LNCAP (cell line): Measurements from ENCODE around the gene AK8.

Experiments used
- TF ChIP-seq, protein P1 (sequence below): fragments of 450-650 bp; IDR thresholded peaks from 2 replicates; pipeline ENCODE4 v1.5.1; 2017; ENCODE audit warnings: mild to moderate bottlenecking

Gene AK8

GRCh38 chr9:132726576-132727130 is 151.4 kb downstream of the AK8 start:
- TF ChIP-seq, protein P1, sequence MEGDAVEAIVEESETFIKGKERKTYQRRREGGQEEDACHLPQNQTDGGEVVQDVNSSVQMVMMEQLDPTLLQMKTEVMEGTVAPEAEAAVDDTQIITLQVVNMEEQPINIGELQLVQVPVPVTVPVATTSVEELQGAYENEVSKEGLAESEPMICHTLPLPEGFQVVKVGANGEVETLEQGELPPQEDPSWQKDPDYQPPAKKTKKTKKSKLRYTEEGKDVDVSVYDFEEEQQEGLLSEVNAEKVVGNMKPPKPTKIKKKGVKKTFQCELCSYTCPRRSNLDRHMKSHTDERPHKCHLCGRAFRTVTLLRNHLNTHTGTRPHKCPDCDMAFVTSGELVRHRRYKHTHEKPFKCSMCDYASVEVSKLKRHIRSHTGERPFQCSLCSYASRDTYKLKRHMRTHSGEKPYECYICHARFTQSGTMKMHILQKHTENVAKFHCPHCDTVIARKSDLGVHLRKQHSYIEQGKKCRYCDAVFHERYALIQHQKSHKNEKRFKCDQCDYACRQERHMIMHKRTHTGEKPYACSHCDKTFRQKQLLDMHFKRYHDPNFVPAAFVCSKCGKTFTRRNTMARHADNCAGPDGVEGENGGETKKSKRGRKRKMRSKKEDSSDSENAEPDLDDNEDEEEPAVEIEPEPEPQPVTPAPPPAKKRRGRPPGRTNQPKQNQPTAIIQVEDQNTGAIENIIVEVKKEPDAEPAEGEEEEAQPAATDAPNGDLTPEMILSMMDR = no peak

DNA sequence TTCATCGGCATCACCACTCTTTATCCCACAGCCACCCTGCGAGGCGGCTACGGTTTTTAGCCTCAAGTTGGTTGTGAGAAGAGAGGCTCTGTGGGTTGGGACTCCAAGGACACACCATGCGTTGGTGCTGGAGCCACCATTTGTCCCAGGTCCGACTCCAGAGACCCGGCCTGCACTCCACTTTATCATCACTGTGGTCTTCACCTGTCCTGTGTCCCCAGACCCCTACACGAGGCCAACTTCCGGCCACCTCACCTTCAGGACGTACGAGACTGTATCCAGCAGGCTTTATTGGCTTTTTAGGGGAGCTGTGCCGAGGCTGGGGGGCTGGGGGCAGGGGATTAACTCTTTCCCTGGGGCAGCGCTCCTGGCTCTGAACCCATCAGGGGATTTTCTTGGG is 152.8 kb downstream of the AK8 start:
- TF ChIP-seq, protein P1 = no peak

DNA sequence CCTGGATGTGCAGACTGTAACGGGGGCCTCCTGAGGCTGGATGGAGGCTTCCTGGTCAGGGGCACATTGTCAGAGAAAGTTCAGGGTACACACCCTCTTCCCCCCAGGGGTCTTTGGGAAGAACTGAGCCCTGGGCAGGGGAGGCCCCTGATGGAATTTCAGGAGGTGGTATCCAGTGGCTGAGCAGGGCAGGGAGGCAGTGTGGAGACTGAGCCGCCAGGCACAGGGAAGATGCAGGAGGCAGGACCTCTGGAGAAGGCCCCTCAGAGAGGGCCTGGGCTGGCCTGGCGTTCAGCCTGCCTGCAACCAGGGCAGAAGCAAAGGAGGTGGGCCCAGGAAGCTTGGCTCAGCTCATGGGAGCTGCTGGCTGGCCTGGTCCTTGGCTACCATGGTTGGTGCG is 154.3 kb downstream of the AK8 start:
- TF ChIP-seq, protein P1 = no peak

- TF ChIP-seq, protein P1 = no peak
These were observed 155.5 kb downstream of the AK8 start for GRCh38 chr9:132722564-132723065.

- TF ChIP-seq, protein P1 = no peak
These were observed 156.4 kb downstream of the AK8 start for GRCh38 chr9:132721661-132722060.

GRCh38 chr9:132717326-132717945 is 160.6 kb downstream of the AK8 start:
- TF ChIP-seq, protein P1 = no peak

DNA sequence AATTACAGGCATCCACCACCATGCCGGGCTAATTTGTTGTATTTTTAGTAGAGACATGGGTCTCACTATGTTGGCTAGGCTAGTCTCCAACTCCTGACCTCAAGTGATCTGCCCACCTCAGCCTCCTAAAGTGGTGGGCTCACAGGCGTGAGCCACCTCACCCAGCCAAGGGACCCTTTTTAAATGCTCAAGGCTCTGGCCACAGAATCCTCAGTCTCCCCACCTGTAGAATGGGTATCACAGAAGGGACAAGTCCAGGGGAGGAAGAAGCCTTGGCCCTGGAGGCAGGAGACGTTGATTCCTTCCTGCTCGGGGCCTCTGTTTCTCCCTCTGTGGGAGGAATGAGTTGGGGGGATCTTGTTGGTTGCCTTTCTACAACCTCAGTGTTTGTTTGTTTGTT is 162.1 kb downstream of the AK8 start:
- TF ChIP-seq, protein P1 = no peak

DNA sequence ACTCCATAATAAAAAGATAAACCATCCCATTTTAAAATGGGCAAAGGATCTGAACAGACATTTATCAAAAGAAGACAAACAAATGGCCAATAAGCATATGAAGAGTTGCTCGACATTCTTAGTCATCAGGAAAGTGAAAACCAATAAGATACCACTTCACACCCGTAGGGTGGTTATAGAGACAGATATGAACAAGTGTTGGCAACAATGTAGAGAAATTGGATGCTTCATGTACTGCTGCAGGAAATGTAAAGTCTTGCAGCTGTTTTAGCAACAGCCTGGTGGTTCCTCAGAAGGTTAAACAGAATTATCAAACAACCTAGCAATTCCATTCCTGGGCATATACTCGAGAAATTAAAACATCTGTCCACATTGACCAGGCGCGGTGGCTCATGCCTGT is 165.3 kb downstream of the AK8 start:
- TF ChIP-seq, protein P1 = no peak
